GM21447 (cell line): ENCODE results near the gene MAP4K1.

ENCODE experiments used
- ATAC-seq: cut with Tn5 transposase; IDR thresholded peaks from one replicate; pipeline ENCODE4 v1.9.1; 2021; ENCODE audit not compliant: unreplicated experiment

Gene MAP4K1

GRCh38 chr19:38549061-38549460, 68.7 kb downstream of the MAP4K1 start:
- no peak for ATAC-seq

DNA sequence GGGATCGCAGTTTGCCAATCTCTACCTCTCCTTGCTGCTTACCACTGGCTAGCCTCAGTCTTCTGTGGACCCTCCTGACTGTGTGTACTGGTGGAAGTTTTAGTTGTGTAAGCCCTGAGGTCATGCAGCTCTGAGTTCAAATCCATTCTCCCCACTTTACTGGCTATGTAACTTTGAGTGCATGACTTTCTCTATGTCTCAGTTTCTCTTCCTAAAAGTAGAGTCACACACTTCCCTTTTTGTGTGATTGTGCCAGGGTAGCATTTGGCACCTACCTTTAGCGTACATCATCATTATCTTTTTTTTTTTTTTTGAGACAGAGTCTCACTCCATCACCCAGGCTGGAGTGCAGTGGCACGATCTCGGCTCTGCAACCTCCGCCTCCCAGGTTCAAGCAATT, 70.3 kb downstream of the MAP4K1 start:
- no peak for ATAC-seq

DNA sequence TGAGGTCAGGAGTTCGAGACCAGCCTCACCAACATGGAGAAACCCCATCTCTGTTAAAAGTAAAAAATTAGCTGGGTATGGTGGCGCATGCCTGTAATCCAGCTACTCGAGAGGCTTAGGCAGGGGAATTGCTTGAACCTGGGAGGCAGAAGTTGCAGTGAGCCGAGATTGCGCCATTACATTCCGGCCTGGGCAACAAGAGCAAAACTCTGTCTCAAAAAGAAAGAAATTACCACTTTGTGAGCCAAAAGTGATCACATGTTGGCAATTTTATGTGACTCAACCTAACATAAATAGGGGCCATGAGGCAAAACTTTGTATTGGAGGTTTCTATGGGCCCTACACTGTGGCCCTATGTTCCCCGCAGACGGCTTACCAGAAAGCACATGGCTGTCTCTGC, 72.2 kb downstream of the MAP4K1 start:
- ATAC-seq: no peak

DNA sequence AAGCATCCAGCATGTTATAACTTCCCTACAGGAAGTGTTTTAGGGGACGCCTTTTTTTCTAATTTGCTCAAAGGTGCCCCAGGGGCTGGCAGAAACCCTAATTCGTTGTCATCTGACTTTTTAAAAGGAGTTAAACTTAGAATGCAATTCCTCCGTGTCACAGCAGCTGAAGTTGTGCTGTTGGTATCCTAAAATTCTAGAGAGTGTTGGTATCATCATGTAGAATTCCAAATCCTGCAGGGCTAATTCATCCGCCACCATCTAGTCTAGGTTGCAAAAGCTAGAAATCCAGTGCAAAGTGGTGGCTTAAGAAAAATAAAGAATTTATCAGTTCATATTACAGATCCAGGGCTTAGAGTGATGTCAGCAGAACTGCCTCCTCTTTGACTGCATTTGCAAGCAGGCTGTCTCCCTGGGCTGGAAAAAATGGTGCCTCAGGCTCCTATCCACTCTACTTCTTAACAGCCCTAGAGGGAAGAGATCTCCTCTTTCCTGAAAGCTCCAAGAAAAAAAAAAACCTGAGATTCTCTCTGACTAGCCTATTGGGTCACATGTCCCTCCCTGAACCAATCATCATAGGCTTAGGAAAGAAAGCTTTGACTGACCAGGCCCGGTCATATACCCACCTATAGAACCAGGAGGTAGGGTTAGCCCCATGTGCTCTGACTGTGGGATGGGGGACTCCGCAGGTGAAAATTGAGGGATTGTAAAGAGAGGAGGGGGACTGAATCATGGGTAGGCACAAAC, 73.0 kb downstream of the MAP4K1 start:
- ATAC-seq: no peak

- no peak for ATAC-seq
Measured at GRCh38 chr19:38543807-38544568, 73.8 kb downstream of the MAP4K1 start.

- ATAC-seq: no peak
Measured at GRCh38 chr19:38543286-38543806, 74.4 kb downstream of the MAP4K1 start.

DNA sequence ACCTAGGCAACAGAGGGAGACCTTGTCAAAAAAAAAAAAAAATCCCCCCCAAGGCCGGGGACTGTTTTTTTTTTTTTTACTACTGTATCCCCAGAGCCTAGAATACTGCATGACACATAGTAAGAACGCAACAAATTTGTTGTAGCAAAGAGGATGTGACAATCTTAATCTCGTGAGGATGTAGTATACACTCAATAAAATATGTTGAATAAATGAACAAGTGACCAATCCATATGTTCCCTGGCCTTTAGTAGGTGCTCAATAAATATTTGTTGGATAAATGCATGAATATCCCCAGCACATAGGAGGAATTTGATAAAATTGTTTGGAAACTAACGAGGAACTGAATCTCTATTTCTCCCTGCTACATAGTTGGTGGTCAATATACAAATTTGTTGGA, 75.7 kb downstream of the MAP4K1 start:
- no peak for ATAC-seq

- no peak for ATAC-seq
Measured at GRCh38 chr19:38539751-38540150, 78.0 kb downstream of the MAP4K1 start.

GRCh38 chr19:38538793-38539528, 78.8 kb downstream of the MAP4K1 start:
- no peak for ATAC-seq

DNA sequence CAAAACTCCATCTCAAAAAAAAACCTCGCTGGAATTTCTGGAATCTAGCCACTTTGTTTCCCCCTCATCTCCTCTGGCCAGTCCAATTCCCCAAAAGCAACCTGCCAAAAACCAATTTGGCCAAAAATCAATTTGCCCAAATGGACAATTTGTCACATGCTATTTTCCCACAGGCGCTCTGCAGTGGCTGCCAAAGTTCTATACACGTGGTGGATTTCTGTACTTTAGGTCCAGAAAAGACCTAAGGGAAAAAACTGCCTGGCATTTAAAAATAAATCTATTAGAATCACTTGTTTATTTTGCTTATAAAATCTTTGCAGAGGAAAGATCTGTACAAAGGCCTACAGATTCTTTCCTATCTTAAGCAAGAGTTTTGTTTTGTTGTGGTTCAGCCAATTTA, 79.4 kb downstream of the MAP4K1 start:
- ATAC-seq: no peak
